GM10248 (cell line): Measurements from ENCODE around the gene ME1.
"Not testable (repeated sequence)": the region's sequence is repeated elsewhere in the genome, so short reads cannot be mapped to it uniquely, and the experiment has no call there.

Source experiments
- CTCF ChIA-PET: fragments of 300-600 bp; sonication (Branson Sonifier 250); formaldehyde crosslinking; extraction: SDS; loops from one replicate; lab custom pipeline; 2021; ENCODE audit warnings: antibody characterized with exemption; lab: Yijun Ruan, JAX
- POLR2A ChIA-PET: fragments of 350-650 bp; sonication (Branson Sonifier 250); formaldehyde crosslinking; extraction: SDS; loops from one replicate; lab custom pipeline; 2020; ENCODE audit warnings: antibody characterized with exemption; lab: Yijun Ruan, JAX
- DNase-seq: peaks from one replicate; pipeline ENCODE4 v3.0.0; 2012; ENCODE audit errors: extremely low spot score
- TF ChIP-seq, protein P1 (sequence below): IDR thresholded peaks from 2 replicates; pipeline ENCODE4 v1.5.1; 2012; ENCODE audit warnings: mild to moderate bottlenecking, low read depth; ENCODE audit errors: extremely low read depth, missing control alignments, control extremely low read depth

Gene ME1

DNA sequence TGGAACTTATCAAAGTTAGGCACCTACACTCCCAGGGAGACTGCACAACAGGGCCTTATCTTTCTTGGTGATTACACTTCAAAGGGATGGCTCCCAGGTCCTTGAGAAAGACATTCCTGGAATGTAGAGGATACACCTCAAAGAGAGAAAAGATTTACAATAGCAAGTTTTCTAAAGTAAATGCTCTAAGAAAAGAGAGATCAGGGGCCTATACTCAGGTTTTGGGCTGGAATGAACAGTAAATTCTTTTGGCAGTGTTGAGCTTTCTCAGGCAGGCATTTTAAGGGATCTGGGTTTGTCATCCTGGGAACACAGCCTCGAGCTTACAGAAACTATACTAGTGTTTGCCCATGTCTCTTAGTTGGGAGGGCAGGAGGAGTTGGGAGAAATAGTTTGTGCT lies 31.7 kb upstream of the ME1 start:
- no peak for DNase-seq
- TF ChIP-seq, protein P1, sequence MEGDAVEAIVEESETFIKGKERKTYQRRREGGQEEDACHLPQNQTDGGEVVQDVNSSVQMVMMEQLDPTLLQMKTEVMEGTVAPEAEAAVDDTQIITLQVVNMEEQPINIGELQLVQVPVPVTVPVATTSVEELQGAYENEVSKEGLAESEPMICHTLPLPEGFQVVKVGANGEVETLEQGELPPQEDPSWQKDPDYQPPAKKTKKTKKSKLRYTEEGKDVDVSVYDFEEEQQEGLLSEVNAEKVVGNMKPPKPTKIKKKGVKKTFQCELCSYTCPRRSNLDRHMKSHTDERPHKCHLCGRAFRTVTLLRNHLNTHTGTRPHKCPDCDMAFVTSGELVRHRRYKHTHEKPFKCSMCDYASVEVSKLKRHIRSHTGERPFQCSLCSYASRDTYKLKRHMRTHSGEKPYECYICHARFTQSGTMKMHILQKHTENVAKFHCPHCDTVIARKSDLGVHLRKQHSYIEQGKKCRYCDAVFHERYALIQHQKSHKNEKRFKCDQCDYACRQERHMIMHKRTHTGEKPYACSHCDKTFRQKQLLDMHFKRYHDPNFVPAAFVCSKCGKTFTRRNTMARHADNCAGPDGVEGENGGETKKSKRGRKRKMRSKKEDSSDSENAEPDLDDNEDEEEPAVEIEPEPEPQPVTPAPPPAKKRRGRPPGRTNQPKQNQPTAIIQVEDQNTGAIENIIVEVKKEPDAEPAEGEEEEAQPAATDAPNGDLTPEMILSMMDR: no peak
- ChIA-PET POLR2A (no interaction called here), CTCF (interaction anchor here (0.9 to 1.5 kb wide), 2 partner anchors 9 to 52 kb away, joined by 3 to 8 read pairs; no protein-coding TSS in a partner anchor)

DNA sequence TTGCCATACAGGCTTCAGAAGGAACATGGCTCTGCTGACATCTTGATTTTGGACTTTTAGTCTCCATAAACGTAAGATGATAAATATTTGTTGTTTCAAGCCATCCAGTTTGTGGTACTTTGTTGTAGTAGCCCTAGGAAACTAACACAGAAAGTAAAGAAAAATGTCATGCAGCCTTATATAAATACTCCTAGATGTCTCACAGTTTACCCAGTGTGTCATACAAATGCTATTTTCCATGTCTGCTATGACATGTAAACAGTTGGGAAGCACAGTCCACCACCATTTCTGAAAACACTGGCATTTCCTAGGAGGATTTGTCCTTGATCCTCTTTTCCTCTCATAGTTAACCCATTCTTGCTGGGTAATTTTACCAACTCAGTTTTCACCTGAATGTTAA lies 30.6 kb upstream of the ME1 start:
- DNase-seq: no peak
- POLR2A ChIA-PET: no interaction called here
- CTCF ChIA-PET: interaction anchor here (1.5 kb wide), 1 partner anchor 8 kb away, joined by 8 read pairs; no protein-coding TSS in a partner anchor
- TF ChIP-seq, protein P1: no peak

DNA sequence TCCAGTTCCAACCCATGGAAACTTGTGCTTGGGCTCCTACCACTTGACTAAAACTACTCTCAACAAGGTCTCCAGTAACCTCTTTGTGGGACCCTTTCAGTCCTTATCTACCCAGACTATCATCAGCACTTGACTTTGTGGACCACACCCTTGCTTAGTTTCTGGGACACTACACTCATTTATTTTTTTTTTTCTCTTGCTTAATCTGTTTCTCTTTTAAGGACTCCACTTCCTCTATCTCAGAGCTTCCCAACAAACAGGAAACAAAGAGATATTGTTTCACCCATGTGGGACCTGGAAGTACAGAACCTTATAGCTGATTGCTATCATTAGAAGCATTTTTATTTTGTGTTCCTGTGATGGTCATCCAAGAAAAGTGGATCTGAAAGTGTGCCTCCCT lies 28.8 kb upstream of the ME1 start:
- ChIA-PET POLR2A (no interaction called here), CTCF (interaction anchor here (0.7 to 1.6 kb wide), 4 partner anchors 15 to 47 kb away, joined by 3 read pairs; no protein-coding TSS in a partner anchor)
- DNase-seq: no peak
- TF ChIP-seq, protein P1: no peak

DNA sequence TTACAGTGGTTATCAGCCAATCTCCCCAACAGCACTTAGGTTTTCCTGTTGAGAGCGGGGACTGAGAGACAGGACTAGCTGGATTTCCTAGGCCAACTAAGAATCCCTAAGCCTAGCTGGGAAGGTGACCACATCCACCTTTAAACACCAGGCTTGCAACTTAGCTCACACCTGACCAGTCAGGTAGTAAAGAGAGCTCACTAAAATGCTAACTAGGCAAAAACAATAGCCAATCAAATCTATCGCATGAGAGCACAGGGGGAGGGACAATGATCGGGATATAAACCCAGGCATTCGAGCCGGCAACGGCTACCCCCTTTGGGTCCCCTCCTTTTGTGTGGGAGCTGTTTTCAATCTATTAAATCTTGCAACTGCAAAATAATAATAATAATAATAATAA lies 19.2 kb upstream of the ME1 start:
- POLR2A ChIA-PET, DNase-seq: not testable (repeated sequence)
- CTCF ChIA-PET: interaction anchor here (1.0 to 1.1 kb wide), 2 partner anchors 62 to 86 kb away, joined by 3 to 4 read pairs; partner anchors contain the start of gene PRSS35

DNA sequence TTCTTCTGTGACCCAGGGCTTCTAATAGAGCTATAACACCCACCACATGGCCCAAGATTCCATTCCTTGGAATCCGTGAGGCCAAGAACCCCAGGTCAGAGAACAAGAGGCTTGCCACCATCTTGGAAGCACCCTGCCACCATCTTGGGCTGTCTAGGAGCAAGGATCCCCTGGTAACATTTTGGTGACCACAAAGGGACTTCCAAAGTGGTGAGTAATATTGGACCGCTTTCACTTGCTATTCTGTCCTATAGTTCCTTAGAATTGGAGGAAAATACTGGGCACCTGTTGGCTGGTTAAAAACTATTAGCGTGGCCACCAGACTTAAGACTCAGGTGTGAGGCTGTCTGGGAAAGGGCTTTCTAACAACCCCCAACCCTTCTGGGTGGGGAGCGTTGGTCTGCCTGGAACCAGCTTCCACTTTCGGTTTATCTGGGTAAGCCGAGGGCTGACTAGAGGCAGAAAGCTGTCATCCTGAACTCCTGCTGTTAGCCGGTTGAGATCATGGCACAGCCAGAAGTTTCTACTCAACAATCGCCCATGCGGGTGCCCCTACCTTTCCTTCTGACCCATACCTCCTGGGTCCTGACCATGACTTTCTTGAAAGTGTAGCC lies 13.3 kb upstream of the ME1 start:
- CTCF ChIA-PET: interaction anchor here (1.0 kb wide), 2 partner anchors 29 to 70 kb away, joined by 3 to 4 read pairs; no protein-coding TSS in a partner anchor
- POLR2A ChIA-PET, DNase-seq: not testable (repeated sequence)

DNA sequence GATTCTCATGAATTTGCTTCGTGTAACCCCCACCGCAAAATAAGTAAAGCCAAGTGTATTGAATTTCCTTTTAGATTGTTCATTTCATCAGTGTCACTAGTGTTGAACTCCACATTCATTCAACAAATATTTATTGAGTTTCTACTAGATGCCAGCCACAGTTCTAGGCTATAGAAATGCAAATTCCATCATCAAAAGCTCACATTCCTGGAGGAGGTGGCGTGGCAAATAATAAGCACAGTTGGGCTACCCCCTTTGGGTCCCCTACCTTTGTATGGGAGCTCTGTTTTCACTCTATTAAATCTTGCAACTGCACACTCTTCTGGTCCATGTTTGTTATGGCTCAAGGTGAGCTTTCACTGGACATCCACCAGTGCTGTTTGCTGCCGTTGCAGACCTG lies 12.7 kb upstream of the ME1 start:
- POLR2A ChIA-PET: no interaction called here
- CTCF ChIA-PET: interaction anchor here (1.0 kb wide), 3 partner anchors 9 to 71 kb away, joined by 3 to 4 read pairs (median 3); no protein-coding TSS in a partner anchor
- no peak for DNase-seq

DNA sequence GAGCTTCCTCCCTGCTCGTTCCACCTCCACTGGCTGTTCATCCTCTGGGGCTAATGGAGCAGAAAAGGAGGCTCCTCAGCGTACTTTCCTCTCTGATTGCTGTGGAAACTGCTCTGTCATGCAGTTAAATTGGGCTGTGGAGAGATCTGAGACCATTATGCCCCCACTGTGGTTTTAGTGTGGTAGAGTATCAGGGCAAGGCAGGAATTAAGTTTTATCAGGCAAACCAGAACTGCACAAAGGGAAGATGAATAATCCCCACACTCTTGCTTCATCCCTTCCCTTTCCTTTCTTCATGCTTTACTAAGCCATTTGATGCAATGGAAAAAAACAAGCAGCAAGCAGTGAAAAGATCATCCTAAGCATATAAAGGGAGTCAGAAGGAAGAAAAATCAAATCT lies 11.9 kb upstream of the ME1 start:
- ChIA-PET POLR2A (no interaction called here), CTCF (interaction anchor here (1.0 kb wide), 1 partner anchor 10 kb away, joined by 3 read pairs; no protein-coding TSS in a partner anchor)
- DNase-seq: no peak
- TF ChIP-seq, protein P1: no peak

More for the DNA sequence above, 12.7 kb upstream of the ME1 start:
- TF ChIP-seq, protein P1: no peak
